Osteoblast (primary cell): ENCODE measurements around the gene PRKAG1. TPM values are rescaled to one million over a fixed set of nuclear protein-coding genes. Genes with fewer than 3 reads are reported as not detected.

Experiments used
- DNase-seq: peaks from one replicate; pipeline ENCODE4 v3.0.0; 2011; ENCODE audit warnings: low spot score, mixed read lengths; ENCODE audit not compliant: insufficient read length; ENCODE audit errors: missing footprints
- H2AFZ ChIP-seq: 2 replicates; pipeline ENCODE4 v1.6.0; 2011; ENCODE audit warnings: mild to moderate bottlenecking, low read length
- H3K27ac ChIP-seq: 2 replicates; pipeline ENCODE4 v1.5.1; 2011; ENCODE audit warnings: mild to moderate bottlenecking, low read depth, low read length, moderate library complexity
- H3K27me3 ChIP-seq: 2 replicates; pipeline ENCODE4 v1.6.0; 2012; ENCODE audit warnings: mild to moderate bottlenecking, control low read depth, inconsistent platforms, low read length, moderate library complexity; ENCODE audit not compliant: insufficient read depth
- H3K36me3 ChIP-seq: 2 replicates; pipeline ENCODE4 v1.5.1; 2011; ENCODE audit warnings: mild to moderate bottlenecking, low read length, control low read depth, moderate library complexity; ENCODE audit not compliant: insufficient read depth
- H3K4me1 ChIP-seq: 2 replicates; pipeline ENCODE4 v1.5.1; 2011; ENCODE audit warnings: mild to moderate bottlenecking, low read length, control low read depth, moderate library complexity; ENCODE audit not compliant: insufficient read depth
- H3K4me2 ChIP-seq: 2 replicates; pipeline ENCODE4 v1.6.0; 2011; ENCODE audit warnings: mild to moderate bottlenecking, low read length; ENCODE audit not compliant: insufficient read depth
- H3K4me3 ChIP-seq: fragments of 200-600 bp; sonication (generic); 3 replicates; pipeline ENCODE4 v1.5.1; 2012; ENCODE audit warnings: mild to moderate bottlenecking, low read length, inconsistent platforms; ENCODE audit not compliant: insufficient read depth
- H3K79me2 ChIP-seq: 2 replicates; pipeline ENCODE4 v1.6.0; 2012; ENCODE audit warnings: mild to moderate bottlenecking, low read length, control low read depth, inconsistent platforms; ENCODE audit not compliant: insufficient read depth
- H3K9me3 ChIP-seq: 2 replicates; pipeline ENCODE4 v1.5.1; 2011; ENCODE audit warnings: low read depth, low read length, control low read depth
- H4K20me1 ChIP-seq: 2 replicates; pipeline ENCODE4 v1.6.0; 2012; ENCODE audit warnings: mild to moderate bottlenecking, low read length, control low read depth; ENCODE audit not compliant: insufficient read depth
- CTCF ChIP-seq: IDR thresholded peaks from 2 replicates; pipeline ENCODE4 v1.5.1; 2011; ENCODE audit warnings: mild to moderate bottlenecking, low read depth, low read length, moderate library complexity; ENCODE audit errors: extremely low read depth
- total RNA-seq: library from RNA; depleted of rRNA; stranded (reverse); fragments of >200 nt; gene quantifications from 2 replicates; pipeline ENCODE4 v1.2.3, GENCODE V29; 2012

The PRKAG1 gene
- total RNA-seq, 1 donor, result 89.0 TPM

GRCh38 chr12:48997719-48998496 lies 20.7 kb downstream of the PRKAG1 start:
- H3K4me2 ChIP-seq, result peak overlapping the region; percentile 90
- H3K4me3 ChIP-seq, result peak overlapping the region; percentile 66
- no peaks in the 10 kb centered on the region for H3K9me3 ChIP-seq
- no peak overlapping the region for H3K27ac ChIP-seq
- H3K27me3 ChIP-seq, result peaks cover 38% of the 10 kb centered on the region
- DNase-seq, result peak; percentile 93
- TF ChIP-seq CTCF, result no peak
- H3K79me2 ChIP-seq, result no peaks in the 10 kb centered on the region
- peaks cover 19% of the 10 kb centered on the region for H3K36me3 ChIP-seq
- H3K4me1 ChIP-seq, result peaks cover 29% of the 10 kb centered on the region
- peaks cover 5% of the 10 kb centered on the region for H4K20me1 ChIP-seq
- H2AFZ ChIP-seq, result no peak overlapping the region

- Histone ChIP-seq H3K9me3 (no peaks in the 10 kb centered on the region), H3K4me2 (peak overlapping the region; percentile 90), H3K79me2 (no peaks in the 10 kb centered on the region), H3K36me3 (peaks cover 11% of the 10 kb centered on the region), H3K27ac (no peak overlapping the region), H4K20me1 (peaks cover 5% of the 10 kb centered on the region), H3K27me3 (peaks cover 40% of the 10 kb centered on the region), H3K4me3 (peak overlapping the region; percentile 65), H2AFZ (peak overlapping the region; percentile 51), H3K4me1 (peaks cover 29% of the 10 kb centered on the region)
- peak; percentile 99 for DNase-seq
- TF ChIP-seq CTCF, result peak; percentile 77
These were observed 21.5 kb downstream of the PRKAG1 start for GRCh38 chr12:48996794-48997718.

- Histone ChIP-seq H3K9me3 (no peaks in the 10 kb centered on the region), H3K36me3 (no peaks in the 10 kb centered on the region), H4K20me1 (no peaks in the 10 kb centered on the region), H3K27ac (no peak overlapping the region), H2AFZ (no peak overlapping the region), H3K4me1 (peaks cover 25% of the 10 kb centered on the region), H3K4me3 (peak overlapping the region; percentile 54), H3K79me2 (no peaks in the 10 kb centered on the region), H3K4me2 (peak overlapping the region; percentile 74), H3K27me3 (peaks cover 40% of the 10 kb centered on the region)
- TF ChIP-seq CTCF, result peak; percentile 76
- peak; percentile 100 for DNase-seq
These were observed 23.3 kb downstream of the PRKAG1 start for GRCh38 chr12:48995086-48995879.
